Heart left ventricle (tissue), 16 donors: ENCODE measurements around the gene COPS8. TPM values are rescaled to one million over a fixed set of nuclear protein-coding genes. Genes with fewer than 3 reads are reported as not detected.
A peak's percentile ranks its signal among the peaks of the same experiment; 100 is the strongest.

Experiments
- ATAC-seq, 4 donors: fragments of 200-7000 bp; cut with Tn5 transposase; one replicate each; pipeline ENCODE4 v1.9.1; 2020 to 2022; ENCODE audit warnings: moderate library complexity in 4 of 4, mild to moderate bottlenecking in 3 of 4, moderate number of reproducible peaks in 1 of 4
- DNase-seq, 5 donors: peaks; one replicate each; pipeline ENCODE4 v3.0.0-alpha.2; 2020
- H3K27ac ChIP-seq, 12 donors: fragments of 200-600 bp; sonication (generic) in 4 of 12; one replicate each; pipeline versions ENCODE4 v1.5.0 to v1.8.0; 2016 to 2022; ENCODE audit warnings: mild to moderate bottlenecking in 2 of 12
- H3K27me3 ChIP-seq, 9 donors: fragments of 200-600 bp; sonication (generic) in 2 of 9; one replicate each; pipeline versions ENCODE4 v1.5.1 to v1.8.0; 2016 to 2022; ENCODE audit warnings: mild to moderate bottlenecking in 3 of 9
- H3K36me3 ChIP-seq, 9 donors: fragments of 200-600 bp; sonication (generic) in 2 of 9; one replicate each; pipeline versions ENCODE4 v1.5.0 to v1.8.0; 2018 to 2022; ENCODE audit warnings: mild to moderate bottlenecking in 2 of 9
- H3K4me1 ChIP-seq, 12 donors: fragments of 200-600 bp; sonication (generic) in 4 of 12; one replicate each; pipeline versions ENCODE4 v1.5.0 to v1.8.0; 2016 to 2022; ENCODE audit warnings: mild to moderate bottlenecking in 3 of 12
- H3K4me3 ChIP-seq, 12 donors: fragments of 200-600 bp; sonication (generic) in 4 of 12; one replicate each; pipeline versions ENCODE4 v1.5.0 to v1.8.0; 2017 to 2022; ENCODE audit warnings: mild to moderate bottlenecking in 9 of 12, moderate library complexity in 4 of 12
- H3K9me3 ChIP-seq, 12 donors: fragments of 200-600 bp; sonication (generic) in 4 of 12; one replicate each; pipeline versions ENCODE4 v1.5.0 to v1.8.0; 2016 to 2022; ENCODE audit warnings: mild to moderate bottlenecking in 1 of 12
- CTCF ChIP-seq, 12 donors: fragments of 200-600 bp; sonication (generic) in 4 of 12; IDR thresholded peaks; one replicate each; pipeline versions ENCODE4 v1.5.0 to v1.8.0; 2018 to 2022; ENCODE audit warnings: antibody characterized with exemption in 12 of 12, mild to moderate bottlenecking in 5 of 12
- POLR2A ChIP-seq, 2 donors: fragments of 450-650 bp; IDR thresholded peaks; one replicate each; pipeline ENCODE4 v1.6.1; 2017; ENCODE audit warnings: antibody characterized with exemption in 2 of 2, mild to moderate bottlenecking in 2 of 2, moderate library complexity in 2 of 2
- WGBS, 4 donors: extraction: QIAGEN DNeasy Blood & Tissue Kit in 2 of 4; methylation state at CpG; one replicate each; pipeline versions ENCODE4 v1.1.5 to v1.1.7; 2013 to 2018; 5-methylcytosine and 5-hydroxymethylcytosine counted together
- intact Hi-C, 10 donors: fragments of 100-400 bp; cut with DNase I; formaldehyde crosslinking; loops; one replicate each; pipeline versions ENCODE4 v1.11.1 to v1.14.2; 2022
- polyA plus RNA-seq, 2 donors: library from polyadenylated mRNA; stranded (reverse); fragments of 200-250 nt; gene quantifications; one replicate each; pipeline ENCODE4 v1.2.3, GENCODE V29; 2013
- total RNA-seq, 9 donors: library from RNA; depleted of rRNA in 2 of 9; stranded (reverse); fragments of >200 nt in 2 of 9; fragmentation: NEBNext Ultra II Directional in 3 of 9; extraction: Animal tissue kit (Norgen Biotek cat#: 25700) in 3 of 9; gene quantifications; one replicate each; pipeline versions ENCODE4 v1.1.0 to v1.2.4, GENCODE V29; 2016 to 2023
- donor health status: ischemic (EF 13 %, LVEDD 7.1; RV severe dilation, severe dysfunction).
- donor health status: healthy with polysubstance abuse.
- donor health status: DM: no; HTN: yes; CAD: no.
- donor health status: DM: no; HTN: no; CAD: no.
- donor health status: ischemic (EF 25% LVEDD 6.9; RV normal size, moderate dysfunction).
- donor health status: ischemic (EF 25% LVEDD 5.7; RV mildly dilated, moderate dysfunction).
- donor health status: healthy.
- donor health status: DM: yes; HTN: yes; CAD: no.
- donor health status: ischemic (EF 35%, LVEDD 5.7; RV mildly dilated, moderate dysfunction).
- donor health status: nonischemic (EF 11% LVEDD 7.7; RV severe dilation, severe dysfunction).
- donor health status: DM: yes; HTN: yes; CAD: no.
- donor health status: PGD.
- donor health status: ischemic (EF 29% LVEDD 5.4; RV normal size, mild dysfunction).
- donor health status: nonischemic (EF 23%, LVEDD 6.1; RV moderate dilation, normal function).

COPS8 gene
- total and polyA plus RNA-seq, 11 donors: 34.7 to 231 (median 93.0) TPM

- peaks cover 0 to 13% (median 0%) of the 10 kb centered on the region in 12 donors for H3K4me1 ChIP-seq
- H3K9me3 ChIP-seq: peaks cover 0 to 3% (median 0%) of the 10 kb centered on the region in 12 donors
- TF ChIP-seq CTCF (IDR thresholded peaks at IDR 0.05): no peak
- TF ChIP-seq POLR2A (IDR thresholded peaks at IDR 0.05): no peak
- no peaks in the 10 kb centered on the region for H3K27me3 ChIP-seq
- no peak overlapping the region for H3K4me3 ChIP-seq
- DNase-seq (no peak), ATAC-seq (peak in 2 of 4 donors; percentile 8 to 15)
- WGBS, 4 donors: 62 to 83% (median 73%) methylated on average over 1 of the region's 1 CpG
- H3K36me3 ChIP-seq: no peaks in the 10 kb centered on the region
- peak overlapping the region in 2 of 12 donors; percentile 14 to 15 for H3K27ac ChIP-seq
- intact Hi-C loops: no loop called here
These were observed 32.3 kb downstream of the COPS8 start for GRCh38 chr2:237118025-237118424.

- H3K27me3 ChIP-seq: no peaks in the 10 kb centered on the region
- peak overlapping the region in 2 of 12 donors; percentile 15 to 25 for H3K27ac ChIP-seq
- no peak for TF ChIP-seq POLR2A (IDR thresholded peaks at IDR 0.05)
- TF ChIP-seq CTCF (IDR thresholded peaks at IDR 0.05): no peak
- peaks cover 0 to 3% (median 0%) of the 10 kb centered on the region in 12 donors for H3K9me3 ChIP-seq
- 57 to 72% (median 64%) methylated on average over 6 of the region's 6 CpGs for WGBS, 4 donors
- intact Hi-C loops: no loop called here
- ATAC-seq (no peak), DNase-seq (no peak)
- no peaks in the 10 kb centered on the region for H3K36me3 ChIP-seq
- H3K4me1 ChIP-seq: peaks cover 0 to 13% (median 0%) of the 10 kb centered on the region in 12 donors
- H3K4me3 ChIP-seq: no peak overlapping the region
These were observed 33.0 kb downstream of the COPS8 start for GRCh38 chr2:237118561-237119155.

- no peaks in the 10 kb centered on the region for H3K27me3 ChIP-seq
- no peaks in the 10 kb centered on the region for H3K36me3 ChIP-seq
- DNase-seq (no peak), ATAC-seq (no peak)
- no peak overlapping the region for H3K4me3 ChIP-seq
- TF ChIP-seq POLR2A (IDR thresholded peaks at IDR 0.05) (no peak), CTCF (IDR thresholded peaks at IDR 0.05) (no peak)
- intact Hi-C loops: loop anchor here in 6 of 10 donors (5.0 to 10.0 kb wide), 4 partner anchors 294 to 454 kb away; partner anchors contain the start of gene COL6A3 (in 3 of the 6)
- no peak overlapping the region for H3K27ac ChIP-seq
- 83 to 87% (median 87%) methylated on average over 4 of the region's 4 CpGs for WGBS, 4 donors
- peaks cover 0 to 3% (median 0%) of the 10 kb centered on the region in 12 donors for H3K9me3 ChIP-seq
- H3K4me1 ChIP-seq: peaks cover 0 to 13% (median 0%) of the 10 kb centered on the region in 12 donors
These were observed 35.2 kb downstream of the COPS8 start for GRCh38 chr2:237120916-237121315.

- no peak overlapping the region for H3K27ac ChIP-seq
These were observed 35.6 kb downstream of the COPS8 start for GRCh38 chr2:237121321-237121720.

More at GRCh38 chr2:237121321-237121720, 35.6 kb downstream of the COPS8 start:
- intact Hi-C loops: loop anchor here in 6 of 10 donors (5.0 to 10.0 kb wide), 4 partner anchors 293 to 453 kb away; partner anchors contain the start of gene COL6A3 (in 3 of the 6)
- Histone ChIP-seq H3K4me1 (peaks cover 0 to 13% (median 0%) of the 10 kb centered on the region in 12 donors), H3K4me3 (no peak overlapping the region), H3K36me3 (no peaks in the 10 kb centered on the region), H3K27me3 (no peaks in the 10 kb centered on the region), H3K9me3 (peaks cover 0 to 3% (median 0%) of the 10 kb centered on the region in 12 donors)
- TF ChIP-seq POLR2A (IDR thresholded peaks at IDR 0.05): no peak
- TF ChIP-seq CTCF (IDR thresholded peaks at IDR 0.05): no peak
- ATAC-seq (peak in 1 of 4 donors; percentile 19), DNase-seq (no peak)
- 81 to 94% (median 90%) methylated on average over 1 of the region's 1 CpG for WGBS, 4 donors
